IPS-18c (cell line): ENCODE measurements around the gene ARAP3.
A peak's percentile ranks its signal among the peaks of the same experiment; 100 is the strongest.

Experiments used
- H3K4me3 ChIP-seq: 2 replicates; pipeline ENCODE4 v1.7.0; 2013; ENCODE audit warnings: low read depth, mild to moderate bottlenecking, low read length, moderate library complexity; ENCODE audit not compliant: insufficient read depth
- H3K9me3 ChIP-seq: one replicate; pipeline ENCODE4 v1.6.1; 2013; ENCODE audit warnings: mild to moderate bottlenecking, low read length, moderate library complexity; ENCODE audit not compliant: control insufficient read depth, insufficient read depth

The ARAP3 gene

DNA sequence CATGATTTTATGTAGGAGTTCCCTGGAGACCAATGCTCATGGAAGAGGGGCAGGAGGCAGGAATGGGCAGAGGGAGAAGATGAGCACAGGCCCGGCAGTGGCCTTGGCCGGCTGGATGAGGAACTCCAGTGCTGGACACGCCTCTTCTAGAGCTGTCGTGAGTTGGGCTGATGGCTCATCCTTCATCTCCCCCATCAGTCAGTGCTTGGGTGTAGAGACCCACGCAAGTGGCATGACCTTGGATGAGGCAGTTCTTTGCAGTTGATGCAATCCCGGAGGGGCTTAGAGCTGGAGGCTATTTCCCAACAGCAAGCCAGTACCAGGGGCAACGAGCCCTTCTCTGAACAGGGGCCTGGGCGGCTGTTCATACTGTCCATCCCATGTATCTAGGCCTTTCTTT, 25.5 kb upstream of the ARAP3 start:
- H3K9me3 ChIP-seq = no peaks in the 10 kb centered on the region
- H3K4me3 ChIP-seq = no peak overlapping the region

DNA sequence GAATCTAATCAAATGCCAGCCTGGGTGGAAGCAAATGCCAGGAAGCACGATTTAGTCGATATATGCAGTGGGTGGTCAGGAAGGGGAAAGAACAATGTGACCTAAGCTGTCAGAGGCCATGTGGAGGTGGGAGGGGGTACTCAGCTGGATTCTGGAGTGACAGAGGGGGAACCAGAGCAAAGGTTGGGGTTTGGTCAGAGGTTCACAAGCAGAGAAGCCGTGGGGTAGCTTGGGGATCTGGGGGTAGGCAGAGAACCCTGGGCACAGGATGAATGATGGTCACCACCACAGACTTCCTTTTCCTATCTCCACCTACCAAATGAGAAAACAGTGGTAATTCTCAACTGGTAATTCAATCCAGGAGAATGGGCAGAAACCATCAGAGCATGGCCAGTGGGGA, 24.1 kb upstream of the ARAP3 start:
- Histone ChIP-seq H3K9me3 (no peaks in the 10 kb centered on the region), H3K4me3 (no peak overlapping the region)

DNA sequence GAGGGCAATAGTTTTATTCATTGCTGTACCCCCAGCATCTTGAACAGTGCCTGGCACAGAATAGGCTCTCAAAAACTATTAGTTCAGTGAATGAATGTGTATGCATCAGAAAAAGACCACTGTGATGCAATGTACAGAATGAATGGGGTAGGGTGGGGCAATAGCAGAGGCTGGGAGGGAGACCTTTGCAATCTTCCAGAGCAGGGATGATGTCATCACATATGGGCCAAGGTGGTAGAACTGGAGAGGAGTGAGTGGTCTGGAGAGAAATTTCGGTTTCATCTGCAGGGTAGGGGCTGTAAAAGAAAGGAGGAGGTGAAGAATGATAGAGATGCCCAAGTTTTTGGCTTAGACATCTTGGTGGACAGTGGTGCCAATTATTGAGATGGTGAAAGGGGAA, 23.4 kb upstream of the ARAP3 start:
- H3K4me3 ChIP-seq = no peak overlapping the region
- H3K9me3 ChIP-seq = no peaks in the 10 kb centered on the region

DNA sequence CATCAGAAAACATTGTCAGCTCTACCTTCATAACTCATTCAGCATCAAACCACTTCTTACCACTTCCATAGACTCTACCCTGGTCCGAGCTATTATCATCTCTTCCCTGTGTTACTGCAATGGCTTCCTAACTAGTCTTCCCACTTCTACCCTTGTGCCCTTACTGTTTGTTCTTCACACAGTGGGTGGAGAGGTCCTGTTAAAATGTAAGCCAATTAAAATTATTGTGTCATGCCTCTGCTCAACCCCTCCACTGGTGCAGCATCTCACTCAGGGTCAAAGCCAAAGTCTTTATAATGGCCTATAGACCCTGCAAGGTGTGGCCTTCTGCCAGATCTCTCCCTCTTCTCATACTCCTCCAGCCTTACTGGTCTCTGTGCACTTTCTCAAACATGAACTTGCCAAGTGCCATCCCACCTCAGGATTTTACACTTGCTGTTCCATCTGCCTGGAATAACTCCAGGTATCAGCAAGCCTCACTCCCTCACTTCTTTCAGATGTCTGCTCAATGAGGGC, 22.8 kb upstream of the ARAP3 start:
- Histone ChIP-seq H3K4me3 (no peak overlapping the region), H3K9me3 (no peaks in the 10 kb centered on the region)

DNA sequence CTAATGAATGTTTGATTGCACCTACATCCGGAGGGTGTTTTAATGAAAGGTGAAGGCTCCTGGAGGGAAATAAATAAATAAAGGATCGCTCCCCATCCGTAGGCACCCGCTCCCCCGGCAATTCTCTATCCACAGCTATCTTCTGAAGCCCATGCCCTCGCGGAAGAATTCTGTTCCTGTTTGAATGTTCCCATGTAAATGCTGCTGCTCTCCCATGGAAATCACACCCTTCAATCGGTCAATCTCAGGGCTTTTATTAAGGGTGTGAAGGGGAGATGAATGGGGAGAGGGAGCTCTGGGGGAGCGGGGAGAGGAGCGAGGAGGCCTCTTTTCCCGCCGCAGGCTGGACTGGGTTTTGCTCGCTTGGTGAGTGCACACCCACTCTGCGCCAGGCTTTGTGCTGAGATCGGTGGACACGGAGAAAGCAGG, 21.1 kb upstream of the ARAP3 start:
- Histone ChIP-seq H3K9me3 (no peaks in the 10 kb centered on the region), H3K4me3 (peak overlapping the region; percentile 66)

DNA sequence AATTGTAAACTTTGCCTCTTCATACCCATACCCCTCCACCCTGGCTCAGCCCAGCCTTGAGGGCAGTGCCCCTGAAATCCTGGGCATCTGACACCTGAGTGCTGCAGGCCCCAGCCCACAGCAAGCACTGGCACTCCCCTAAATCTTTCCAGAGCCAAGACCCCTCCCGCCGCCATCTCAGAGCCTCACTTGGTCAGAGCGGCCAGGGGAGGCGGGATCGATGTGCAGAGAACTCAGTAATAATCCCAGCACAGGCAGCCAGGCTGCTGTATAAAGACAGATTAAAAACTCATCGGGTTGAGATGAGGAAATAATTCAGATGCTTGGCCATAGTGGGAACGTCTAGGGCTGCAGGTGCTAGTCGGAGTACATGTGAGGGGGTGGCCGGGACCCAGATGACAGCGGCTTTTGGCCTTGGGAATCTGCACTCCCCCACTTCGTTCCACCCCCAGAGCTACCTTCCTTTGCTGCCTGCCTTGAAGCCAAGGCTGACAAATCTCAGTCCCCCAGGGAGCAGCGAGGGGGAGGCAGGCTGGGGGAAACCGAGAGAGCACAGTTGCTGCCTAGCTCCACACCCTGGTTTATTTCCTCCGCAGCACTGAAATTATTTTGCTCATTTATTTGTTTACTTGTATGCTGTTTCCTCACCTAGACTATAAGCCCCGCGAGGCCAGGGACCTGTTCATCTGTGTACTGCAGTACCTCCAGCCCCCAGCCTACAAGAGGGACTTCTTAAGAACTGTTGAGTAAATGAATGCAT, 19.5 kb upstream of the ARAP3 start:
- Histone ChIP-seq H3K4me3 (no peak overlapping the region), H3K9me3 (no peaks in the 10 kb centered on the region)

DNA sequence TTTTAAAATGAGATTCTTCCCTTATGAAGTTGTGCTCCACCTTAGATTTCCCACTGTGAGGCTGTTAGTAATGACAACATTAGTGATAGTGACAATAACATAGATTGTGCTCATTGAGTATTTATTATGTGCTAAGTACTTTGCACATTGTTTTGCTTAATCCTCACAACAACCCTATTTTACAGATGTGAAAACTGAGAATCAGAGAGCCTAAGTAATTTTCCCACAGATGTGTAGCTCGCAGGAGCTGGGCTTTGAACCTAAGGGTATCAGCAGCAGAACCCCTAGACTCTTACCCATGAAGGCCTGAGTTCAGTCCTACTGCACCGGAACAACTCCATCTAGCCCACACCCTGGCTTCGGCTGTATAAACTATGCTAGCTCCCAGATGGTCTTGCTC, 15.6 kb upstream of the ARAP3 start:
- no peak overlapping the region for H3K4me3 ChIP-seq
- H3K9me3 ChIP-seq = peaks cover 4% of the 10 kb centered on the region

DNA sequence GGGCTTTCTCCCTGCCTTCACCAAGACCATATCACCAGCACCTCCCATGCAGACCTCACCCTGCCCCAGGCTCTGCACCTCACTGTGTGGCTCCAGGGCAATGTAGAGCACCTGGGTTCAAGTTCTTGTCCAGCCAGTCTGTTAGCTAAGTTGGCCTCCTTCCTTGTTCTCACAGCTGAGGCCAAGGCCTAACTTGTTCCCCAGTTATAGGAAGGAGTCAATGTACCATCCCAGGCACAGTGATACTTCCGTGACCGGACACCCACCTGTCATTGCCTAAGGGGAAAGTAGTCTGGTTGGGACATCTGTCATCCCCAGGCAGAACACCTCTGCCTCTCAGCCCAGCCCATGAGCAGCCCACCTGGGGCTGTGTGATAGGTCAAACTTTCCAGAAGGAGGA, 14.4 kb upstream of the ARAP3 start:
- H3K4me3 ChIP-seq = no peak overlapping the region
- H3K9me3 ChIP-seq = peaks cover 4% of the 10 kb centered on the region

DNA sequence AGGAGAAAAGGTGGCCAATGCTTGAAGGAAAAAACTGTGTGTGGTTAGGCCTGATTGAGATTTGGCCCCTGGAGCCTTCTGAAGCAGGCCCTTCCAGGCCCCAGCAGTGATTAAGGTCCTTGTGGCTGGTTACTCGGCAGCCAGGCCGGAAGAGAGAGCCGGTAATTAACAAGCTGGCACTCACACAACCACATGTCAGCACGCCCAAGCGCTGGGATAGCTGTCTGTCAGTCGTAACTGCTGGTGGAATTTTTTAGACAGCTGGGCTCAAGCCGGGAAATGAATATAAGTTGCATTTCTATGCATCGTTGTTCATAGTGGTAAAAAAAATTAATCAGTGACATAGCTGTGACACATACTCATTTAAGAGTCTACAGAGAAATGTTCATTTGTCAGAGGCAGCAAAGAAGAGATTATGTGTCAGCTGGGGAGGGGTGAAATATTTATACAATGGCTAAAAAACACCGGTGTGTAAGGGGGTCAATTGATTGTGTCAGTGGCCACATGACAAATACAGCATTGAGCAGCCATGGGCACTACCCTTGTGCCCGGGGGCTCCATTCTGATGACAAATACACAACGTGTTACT, 13.7 kb upstream of the ARAP3 start:
- H3K9me3 ChIP-seq = peaks cover 4% of the 10 kb centered on the region

DNA sequence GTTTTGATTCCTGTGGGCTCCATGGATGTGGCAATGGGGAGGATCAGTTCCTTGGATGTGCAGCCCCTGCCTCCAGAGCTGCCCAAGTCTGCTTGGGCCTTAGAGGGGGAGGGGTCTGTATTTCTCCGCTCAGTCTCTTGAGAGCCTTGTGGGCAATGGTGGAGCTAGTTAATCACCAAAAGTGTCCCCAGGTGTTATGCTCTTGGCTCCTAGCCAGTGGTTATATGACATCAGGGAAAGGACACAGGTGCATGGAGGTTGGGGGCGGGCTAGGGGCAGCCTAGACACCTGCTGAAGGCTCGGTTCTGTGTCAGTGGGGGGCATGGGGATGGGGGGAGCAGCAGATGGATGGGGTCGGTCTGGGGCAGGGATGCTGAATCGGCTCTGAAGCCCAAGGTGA, 12.4 kb upstream of the ARAP3 start:
- Histone ChIP-seq H3K4me3 (no peak overlapping the region), H3K9me3 (peaks cover 4% of the 10 kb centered on the region)

More for the DNA sequence above, 13.7 kb upstream of the ARAP3 start:
- no peak overlapping the region for H3K4me3 ChIP-seq

DNA sequence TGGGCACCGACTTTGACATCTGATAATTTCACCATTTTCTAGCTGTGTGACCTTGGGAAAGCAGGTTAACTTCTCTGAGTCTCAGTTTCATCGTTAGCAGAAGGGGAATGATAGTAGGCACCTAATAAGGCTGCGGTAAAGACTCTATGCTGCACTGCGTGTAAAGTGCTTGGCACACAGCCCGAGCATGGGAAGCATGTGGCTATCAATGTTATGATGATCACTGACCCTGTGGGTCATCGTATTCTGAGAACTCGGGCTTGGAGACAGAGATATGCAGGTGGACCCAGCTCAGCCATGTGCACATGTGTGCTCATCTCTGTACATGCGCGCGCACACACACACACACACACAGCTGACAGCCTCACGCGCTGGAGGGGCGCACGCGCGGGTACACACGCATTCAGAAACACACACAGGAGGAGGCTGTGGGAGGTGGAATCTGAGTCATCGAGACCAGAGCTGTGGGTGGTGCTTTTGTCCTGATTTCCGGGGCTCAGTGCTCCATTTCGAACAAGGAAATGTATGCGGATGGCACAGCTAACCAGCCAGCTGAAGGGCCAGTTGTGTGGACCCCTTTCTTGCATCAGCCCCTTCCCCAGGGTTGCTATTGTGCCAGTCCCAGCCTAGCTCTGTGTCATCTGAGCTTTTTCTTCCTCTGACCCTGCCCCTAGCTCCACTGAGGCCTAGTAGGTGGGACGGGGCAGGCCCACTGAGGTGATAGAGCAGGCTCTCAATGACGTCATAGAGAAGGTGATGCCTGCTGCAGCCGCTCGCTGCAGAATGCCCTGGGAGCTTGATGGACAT, 11.1 kb upstream of the ARAP3 start:
- no peak overlapping the region for H3K4me3 ChIP-seq
- H3K9me3 ChIP-seq = peaks cover 4% of the 10 kb centered on the region

DNA sequence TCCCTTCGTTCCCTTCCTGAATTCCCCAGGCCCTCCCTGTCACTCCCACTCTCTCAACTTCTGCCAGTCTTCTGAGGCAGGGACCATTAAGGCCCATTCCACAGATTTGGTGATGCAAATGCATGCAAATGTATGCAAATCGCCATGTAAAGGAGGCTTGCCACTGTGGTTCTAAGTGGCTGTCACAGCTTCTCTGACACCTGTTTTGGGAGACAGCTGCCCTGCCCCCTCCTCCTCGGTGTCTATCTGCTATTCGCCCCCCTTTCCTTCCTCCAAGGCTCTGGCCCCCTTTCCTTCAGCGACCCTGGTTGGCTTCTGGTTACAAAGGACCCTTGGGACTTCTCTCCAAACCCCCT, 10.5 kb upstream of the ARAP3 start:
- H3K9me3 ChIP-seq = peaks cover 4% of the 10 kb centered on the region
- H3K4me3 ChIP-seq = peak overlapping the region; percentile 57

DNA sequence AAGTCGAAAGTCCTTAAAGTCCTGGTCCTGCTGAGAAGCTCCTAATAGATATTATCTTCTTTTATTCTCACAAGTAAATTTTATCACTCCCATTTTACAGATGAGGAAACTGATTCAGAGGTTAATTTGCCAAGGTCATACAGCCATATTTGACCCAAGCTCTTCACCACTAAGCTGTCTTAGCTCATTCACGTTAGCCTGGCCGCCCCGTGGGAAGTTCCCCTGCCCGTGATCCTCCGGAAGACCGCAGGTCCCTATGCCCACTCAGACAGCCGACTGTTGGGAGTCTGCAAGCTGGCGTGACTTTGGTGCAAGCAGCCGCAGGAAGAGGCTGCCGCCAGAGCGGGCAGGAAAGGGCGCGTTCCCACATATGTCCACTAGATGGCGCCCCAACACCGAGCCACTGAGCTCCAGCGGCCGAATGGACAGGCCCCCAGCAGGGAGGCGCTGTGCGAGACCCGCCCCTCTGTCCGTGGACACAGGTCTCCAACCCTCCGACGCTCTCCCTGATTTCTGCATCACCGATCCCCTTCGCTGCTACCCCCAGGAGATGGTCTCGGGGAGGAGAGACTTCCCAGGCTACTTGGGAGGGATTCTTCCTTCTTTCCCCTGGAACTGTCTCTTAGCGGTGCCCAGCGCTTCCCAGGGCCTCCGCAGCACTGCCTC, 10.0 kb upstream of the ARAP3 start:
- H3K4me3 ChIP-seq = peak overlapping the region; percentile 57
- H3K9me3 ChIP-seq = peaks cover 4% of the 10 kb centered on the region

DNA sequence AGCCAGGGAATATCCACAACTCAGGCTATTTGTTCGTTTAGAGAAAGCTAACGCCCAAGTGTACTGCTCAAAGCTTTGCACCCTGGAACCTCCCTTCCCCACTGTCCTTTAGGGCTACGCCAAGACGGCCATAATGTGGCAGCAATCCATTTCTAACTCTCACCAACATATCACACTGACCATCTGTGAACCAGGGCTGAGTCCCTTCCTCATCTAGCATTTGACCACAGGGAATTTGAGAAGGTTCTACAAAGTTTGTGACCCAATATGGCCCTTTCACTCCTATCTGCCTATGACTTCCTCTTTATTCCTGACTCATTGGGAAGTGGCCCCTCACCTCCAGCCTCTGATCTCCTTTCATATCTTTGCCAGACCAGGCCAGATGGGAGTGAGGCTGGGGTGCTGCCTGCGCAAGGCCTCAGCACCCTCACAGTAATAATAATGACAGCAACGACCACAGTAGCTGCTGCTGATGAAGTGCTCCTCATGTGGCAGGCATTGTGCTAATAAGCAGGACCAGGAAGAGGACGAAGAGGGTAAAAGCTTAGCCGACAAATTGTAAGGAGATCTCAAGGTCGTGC, 9.3 kb upstream of the ARAP3 start:
- peaks cover 3% of the 10 kb centered on the region for H3K9me3 ChIP-seq

DNA sequence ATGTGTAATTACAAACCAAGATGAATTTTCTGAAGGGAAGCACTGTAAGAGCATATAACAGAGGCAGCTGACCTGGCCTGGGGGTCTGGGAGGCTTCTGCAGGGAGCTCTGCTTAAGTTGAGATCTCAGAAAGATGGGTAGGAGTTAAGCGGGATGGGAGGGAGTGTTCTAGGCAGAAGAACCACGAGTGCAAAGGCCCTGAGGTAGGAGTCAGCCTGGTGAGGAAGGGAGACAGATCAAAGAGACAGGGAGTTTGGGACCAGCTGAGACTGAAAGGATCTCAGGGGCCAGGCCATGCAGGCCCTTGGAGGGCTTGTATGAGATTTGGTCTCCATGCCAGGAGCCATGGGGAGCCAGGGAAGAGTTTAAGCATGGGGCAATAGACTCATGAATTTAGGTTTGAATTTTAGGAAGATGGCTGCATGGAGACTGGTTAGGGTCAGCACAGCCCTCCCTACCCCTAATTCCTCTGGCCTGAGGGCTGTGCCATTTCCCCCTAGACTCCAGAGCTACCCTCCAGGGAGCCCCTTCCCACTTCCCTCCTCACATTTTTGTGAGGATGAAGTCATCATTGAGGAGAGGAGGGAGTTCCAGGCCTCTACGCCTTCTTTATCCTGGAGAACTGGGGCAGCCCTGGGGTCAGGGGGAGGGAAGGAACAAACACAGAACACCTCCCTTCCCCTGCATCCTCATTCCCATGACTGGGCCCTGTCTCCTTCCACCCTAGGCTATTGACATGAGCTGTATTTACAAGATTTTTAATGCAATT, 4.8 kb upstream of the ARAP3 start:
- Histone ChIP-seq H3K9me3 (no peaks in the 10 kb centered on the region), H3K4me3 (no peak overlapping the region)

More for the DNA sequence above, 9.3 kb upstream of the ARAP3 start:
- H3K4me3 ChIP-seq = no peak overlapping the region

DNA sequence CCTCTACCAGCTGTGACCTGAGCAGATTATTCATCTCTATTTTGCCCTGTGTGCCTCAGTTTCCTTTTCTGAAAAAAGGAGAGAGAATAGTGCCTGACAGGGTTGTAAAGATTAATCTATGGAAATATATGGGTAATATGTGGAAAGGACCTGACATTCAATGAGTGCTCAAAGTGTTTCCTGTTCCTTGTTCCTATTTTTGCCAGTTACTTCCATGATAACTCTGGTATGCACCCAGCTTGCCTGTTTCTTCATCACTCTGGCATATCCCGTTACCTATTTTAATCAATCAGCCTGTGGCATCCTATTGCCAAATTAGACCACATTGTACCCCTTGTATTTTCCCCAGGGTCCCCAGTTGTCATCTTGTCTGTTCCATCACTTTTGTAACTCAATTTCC, 3.6 kb upstream of the ARAP3 start:
- Histone ChIP-seq H3K4me3 (no peak overlapping the region), H3K9me3 (no peaks in the 10 kb centered on the region)
